Coronary artery (tissue), 2 donors: Measurements from ENCODE around the gene TIMP1.

Experiments used
- DNase-seq: peaks from one replicate; pipeline ENCODE4 v3.0.0-alpha.2; 2017; ENCODE audit warnings: low spot score
- H3K27ac ChIP-seq, 2 donors: fragments of 200-600 bp; sonication (generic); one replicate each; pipeline ENCODE4 v1.5.1; 2016 to 2019
- H3K4me3 ChIP-seq: fragments of 200-600 bp; sonication (generic); 2 replicates; pipeline ENCODE4 v1.5.1; 2016; ENCODE audit warnings: mild to moderate bottlenecking, moderate library complexity
- CTCF ChIP-seq: fragments of 200-600 bp; sonication (generic); IDR thresholded peaks from one replicate; pipeline ENCODE4 v1.5.1; 2019; ENCODE audit warnings: antibody characterized with exemption

TIMP1 gene

GRCh38 chrX:47579537-47579936 is 2.7 kb upstream of the TIMP1 start:
- H3K27ac ChIP-seq: peak overlapping the region in 1 of 2 donors; percentile 32
- no peak for DNase-seq
- no peak for TF ChIP-seq CTCF

GRCh38 chrX:47583240-47583861 is 1.1 kb downstream of the TIMP1 start:
- TF ChIP-seq CTCF: no peak
- peak overlapping the region; percentile 49 to 93 for H3K27ac ChIP-seq

More at GRCh38 chrX:47579537-47579936, 2.7 kb upstream of the TIMP1 start:
- no peak overlapping the region for H3K4me3 ChIP-seq

GRCh38 chrX:47584714-47585113 is 2.5 kb downstream of the TIMP1 start:
- peak overlapping the region in 1 of 2 donors; percentile 93 for H3K27ac ChIP-seq
- no peak for DNase-seq
- peak overlapping the region; percentile 83 for H3K4me3 ChIP-seq
- no peak for TF ChIP-seq CTCF

More at GRCh38 chrX:47583240-47583861, 1.1 kb downstream of the TIMP1 start:
- H3K4me3 ChIP-seq: peak overlapping the region; percentile 83
- no peak for DNase-seq

GRCh38 chrX:47585273-47585672 is 3.0 kb downstream of the TIMP1 start:
- TF ChIP-seq CTCF: no peak
- no peak for DNase-seq

GRCh38 chrX:47586043-47586787 is 4.0 kb downstream of the TIMP1 start:
- TF ChIP-seq CTCF: no peak
- H3K4me3 ChIP-seq: peak overlapping the region; percentile 83
- peak overlapping the region in 1 of 2 donors; percentile 93 for H3K27ac ChIP-seq
- peak; percentile 64 for DNase-seq

More at GRCh38 chrX:47585273-47585672, 3.0 kb downstream of the TIMP1 start:
- H3K4me3 ChIP-seq: peak overlapping the region; percentile 83
- peak overlapping the region in 1 of 2 donors; percentile 93 for H3K27ac ChIP-seq

- DNase-seq: peak; percentile 55
- no peak for TF ChIP-seq CTCF
- Histone ChIP-seq H3K4me3 (no peak overlapping the region), H3K27ac (peak overlapping the region in 1 of 2 donors; percentile 10)
Measured at GRCh38 chrX:47587091-47587891, 5.1 kb downstream of the TIMP1 start.
